ENCODE results near the gene HES7.

DNA sequence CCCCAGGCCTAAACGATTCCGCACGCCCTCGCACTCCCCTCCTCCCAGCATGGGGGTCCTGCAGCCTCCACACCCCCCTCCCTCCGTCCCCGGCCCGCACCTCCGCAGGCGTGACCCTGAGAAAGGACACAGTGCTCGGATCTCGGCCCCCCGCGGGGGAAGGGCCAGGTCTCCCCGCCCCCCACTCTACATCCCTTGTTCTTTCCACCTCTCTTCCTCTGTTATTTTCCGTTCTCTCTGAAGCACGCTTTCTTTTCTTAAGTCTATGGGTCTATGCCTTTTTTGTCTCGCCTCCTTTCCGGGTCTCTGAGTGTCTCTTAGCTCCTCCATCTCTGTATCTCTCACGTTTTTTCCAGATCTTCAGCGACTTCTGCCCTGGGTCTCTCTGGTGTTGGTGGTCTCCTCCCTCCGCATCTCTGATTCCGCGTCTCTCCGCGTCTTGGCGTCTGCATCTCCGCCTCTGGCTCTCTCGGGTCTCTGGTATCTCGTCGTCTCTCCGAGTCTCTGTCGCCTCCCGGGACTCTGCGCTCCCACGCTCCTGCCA lies 2.1 kb upstream of the HES7 start:
- TF ChIP-seq POLR2A (IDR thresholded peaks at IDR 0.05; ENCODE audit: low read depth, low read length) (no peak), POLR2AphosphoS5 (IDR thresholded peaks at IDR 0.05; ENCODE audit: low read depth, low read length) (no peak)
